Dermis microvascular lymphatic vessel endothelial cell (primary cell): ENCODE data around the gene SCIN. TPM values are rescaled to one million over a fixed set of nuclear protein-coding genes. Genes with fewer than 3 reads are reported as not detected.
"Not testable (repeated sequence)": the region's sequence is repeated elsewhere in the genome, so short reads cannot be mapped to it uniquely, and the experiment has no call there.

Experiments used
- DNase-seq, 2 donors: peaks; one replicate each; pipeline versions ENCODE4 v3.0.0 to v3.0.0-alpha.2; 2010; ENCODE audit warnings: low read depth in 2 of 2
- total RNA-seq: library from RNA; depleted of rRNA; stranded (reverse); fragments of >200 nt; gene quantifications from 2 replicates; pipeline ENCODE4 v1.2.1, GENCODE V29; 2014

SCIN gene
- total RNA-seq, 1 donor from 2014 or later: 0.13 TPM

- no peak for DNase-seq
These were observed 40.4 kb downstream of the SCIN start for GRCh38 chr7:12610899-12611298.

DNA sequence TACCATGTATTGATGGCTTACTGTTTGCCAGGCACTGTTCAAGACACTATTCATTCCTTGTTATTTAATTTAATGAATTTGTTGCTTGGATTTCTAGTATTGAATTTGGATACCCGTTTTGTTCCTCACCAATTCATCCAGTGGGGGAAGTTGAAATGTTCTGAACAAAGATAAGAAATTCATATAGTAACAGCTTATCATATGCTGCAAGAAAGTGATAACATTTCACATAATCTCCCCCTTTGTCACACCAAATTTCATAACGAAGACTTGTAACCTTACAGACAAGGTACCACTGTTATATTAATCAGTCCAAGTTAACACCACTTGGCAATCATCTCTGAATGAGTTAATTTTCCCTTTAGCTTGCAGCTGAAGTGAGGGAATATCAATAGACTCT lies 42.1 kb downstream of the SCIN start:
- no peak for DNase-seq

- no peak for DNase-seq
These were observed 49.0 kb downstream of the SCIN start for GRCh38 chr7:12619461-12620069.

GRCh38 chr7:12620371-12620770 lies 49.9 kb downstream of the SCIN start:
- DNase-seq: peak in 1 of 2 donors; percentile 74

DNA sequence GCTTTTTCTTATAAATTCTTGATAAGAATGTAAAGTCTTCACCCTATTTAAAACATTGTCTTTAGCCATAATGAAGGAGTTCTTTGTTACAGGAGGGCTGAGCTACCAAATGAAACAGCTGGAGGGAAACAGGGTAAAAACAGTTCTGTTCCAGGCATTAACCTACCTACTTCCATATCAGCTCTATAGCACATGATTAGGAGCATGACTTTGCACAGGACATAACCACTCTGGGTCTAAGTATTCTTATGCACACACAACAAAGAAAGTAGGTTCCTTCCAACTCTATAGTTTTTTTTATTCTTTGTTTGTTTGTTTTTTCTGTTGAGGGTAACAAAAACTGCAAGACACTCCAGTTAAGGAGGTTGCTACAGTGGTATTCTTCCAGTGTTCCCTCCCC lies 52.7 kb downstream of the SCIN start:
- no peak for DNase-seq

DNA sequence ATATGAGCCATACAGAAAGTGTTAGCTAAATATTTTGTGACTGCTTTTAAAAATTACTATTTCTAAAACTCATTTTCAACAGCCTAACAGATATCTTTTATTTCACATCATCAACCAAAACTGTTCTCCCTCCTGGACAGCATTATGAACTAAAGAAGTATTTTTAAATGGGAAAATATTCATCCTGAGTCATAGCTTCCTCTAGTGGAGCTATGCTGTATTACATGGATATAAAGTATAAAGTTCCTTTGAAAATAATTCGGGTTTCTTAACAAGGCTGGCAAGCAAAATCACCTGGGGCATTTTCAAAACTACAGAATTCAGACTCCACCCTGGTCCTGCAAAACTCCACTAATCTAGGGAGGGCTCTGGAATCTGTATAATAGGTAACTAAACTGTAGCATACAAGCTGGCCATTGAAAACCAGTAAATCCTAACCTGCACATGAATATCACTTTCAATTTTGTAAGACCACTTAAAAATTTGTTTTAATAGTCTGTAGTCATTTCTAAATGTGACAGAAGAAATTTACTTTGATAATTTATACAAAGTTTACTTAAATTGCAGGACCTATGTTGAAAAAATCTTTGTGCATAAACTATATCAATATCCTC lies 53.5 kb downstream of the SCIN start:
- peak in 1 of 2 donors; percentile 22 for DNase-seq

DNA sequence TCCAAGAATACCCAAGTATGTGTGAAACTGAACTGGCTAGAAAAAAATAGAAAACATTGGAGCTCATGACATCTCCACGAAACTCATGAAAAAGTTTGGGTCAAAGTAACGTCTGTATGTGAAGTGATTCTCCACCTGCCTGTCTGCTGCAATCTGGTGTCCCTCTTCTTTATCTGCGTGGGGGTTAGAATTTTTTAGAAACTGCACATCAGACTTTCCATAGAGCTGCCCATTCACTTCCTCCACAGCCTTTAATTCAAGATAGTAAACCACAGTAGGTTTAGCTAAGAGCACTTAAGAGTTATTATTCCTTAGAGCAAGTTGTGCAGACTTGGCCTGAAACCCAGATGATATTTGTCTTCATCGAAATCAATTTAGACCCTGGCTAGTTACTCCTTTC lies 55.3 kb downstream of the SCIN start:
- DNase-seq: no peak

GRCh38 chr7:12629816-12630512 lies 59.4 kb downstream of the SCIN start:
- DNase-seq: no peak

GRCh38 chr7:12630513-12630819 lies 59.9 kb downstream of the SCIN start:
- DNase-seq: peak in 1 of 2 donors; percentile 34

DNA sequence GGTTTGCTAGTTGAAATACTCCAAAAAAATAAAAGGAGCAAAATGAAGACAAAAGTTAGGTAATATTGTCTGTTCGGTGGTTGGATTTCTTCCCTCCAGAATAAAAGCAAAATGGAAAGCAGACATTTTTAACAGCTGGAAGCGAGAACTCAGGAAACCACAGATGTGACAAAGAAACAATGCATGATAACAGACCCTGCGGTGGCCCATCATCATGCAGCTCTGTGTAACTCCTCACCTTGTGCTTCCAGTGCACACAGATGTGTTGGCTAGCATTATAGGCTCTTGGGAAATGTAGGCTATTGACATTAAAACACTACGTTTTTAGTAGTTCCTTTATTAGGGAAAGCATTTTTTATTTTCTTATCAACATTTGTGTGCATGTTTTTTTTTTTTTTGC lies 63.1 kb downstream of the SCIN start:
- no peak for DNase-seq

DNA sequence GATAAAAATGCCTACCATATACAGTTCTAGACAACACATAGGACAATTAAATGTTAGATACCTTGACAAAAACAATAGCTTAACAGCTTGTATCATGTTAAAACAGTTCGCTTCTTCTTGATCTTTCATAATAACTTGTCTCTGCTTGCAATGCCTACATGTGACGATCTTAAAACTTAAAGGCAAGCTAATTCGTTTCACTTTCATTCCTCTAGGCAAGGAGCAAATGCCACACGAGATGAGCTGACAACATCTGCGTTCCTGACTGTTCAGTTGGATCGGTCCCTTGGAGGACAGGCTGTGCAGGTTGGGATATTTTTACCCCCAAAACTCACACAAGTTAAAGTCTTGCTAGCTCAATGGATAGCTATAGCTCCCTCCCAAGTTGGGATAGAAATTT lies 65.3 kb downstream of the SCIN start:
- no peak for DNase-seq

- no peak for DNase-seq
These were observed 66.8 kb downstream of the SCIN start for GRCh38 chr7:12637328-12637727.

DNA sequence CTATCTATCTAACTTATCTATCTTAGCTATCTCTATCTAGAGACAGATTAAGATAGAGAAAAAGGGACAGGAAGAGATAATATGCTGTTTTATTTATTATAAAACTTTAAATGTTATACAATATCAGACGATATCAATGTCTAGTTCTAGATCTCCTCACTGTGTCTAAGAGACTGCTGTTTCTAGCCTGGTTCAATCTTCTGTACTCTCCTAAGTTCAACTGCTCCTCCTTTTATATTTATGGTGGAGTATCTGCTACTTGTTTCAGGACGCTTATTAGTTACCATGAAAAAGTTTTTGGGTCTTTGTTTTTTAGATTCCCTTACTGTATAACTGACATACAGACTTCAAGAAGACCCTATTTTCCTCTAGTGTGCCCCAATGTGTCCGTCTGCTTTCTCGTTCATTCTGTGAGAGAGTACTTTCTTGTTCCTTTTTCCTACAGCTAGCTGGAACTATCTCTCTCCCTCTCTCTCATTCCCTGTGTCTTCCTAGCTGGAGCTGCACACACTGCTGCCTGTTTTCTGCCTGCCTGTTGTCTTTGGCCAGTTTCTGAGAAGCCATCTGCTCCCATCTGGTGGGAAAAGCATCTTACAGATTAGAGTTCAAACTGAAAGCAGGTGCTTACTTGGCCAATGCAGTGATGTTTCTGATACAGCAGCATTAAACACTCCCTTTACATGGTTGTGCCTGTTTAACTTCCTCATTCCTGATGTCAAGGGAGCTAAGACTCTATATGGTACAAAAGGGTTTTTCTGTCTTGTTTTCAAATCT lies 67.5 kb downstream of the SCIN start:
- no peak for DNase-seq

DNA sequence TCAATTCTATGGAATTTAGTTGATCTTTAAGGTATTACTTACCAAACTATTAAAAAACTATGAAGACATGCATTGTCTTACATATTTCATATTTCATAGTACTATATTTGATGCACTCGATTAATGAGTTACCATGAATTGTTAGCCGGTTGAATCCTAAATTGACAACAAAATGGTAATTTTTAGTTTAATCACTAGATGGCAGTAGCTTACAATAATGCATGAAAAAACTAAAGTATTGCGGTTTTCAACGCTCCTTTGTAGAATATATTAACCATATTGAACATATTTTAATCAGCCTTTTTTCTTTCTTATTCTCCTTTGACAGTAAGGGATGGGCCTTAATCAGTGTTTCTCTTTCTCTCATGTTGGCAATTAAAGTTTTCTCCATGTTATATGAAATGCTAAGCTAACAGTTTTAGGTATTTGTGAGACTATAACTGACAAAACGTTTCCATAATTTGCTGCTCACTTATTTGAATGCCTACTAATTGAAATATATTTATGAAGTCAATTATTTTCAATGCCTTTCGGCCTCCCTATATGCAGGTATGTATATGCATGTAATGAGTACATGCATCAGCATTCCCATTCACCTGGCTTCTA lies 68.4 kb downstream of the SCIN start:
- peak; percentile 43 to 44 for DNase-seq

- no peak for DNase-seq
These were observed 70.0 kb downstream of the SCIN start for GRCh38 chr7:12640299-12641096.

- no peak for DNase-seq
These were observed 70.7 kb downstream of the SCIN start for GRCh38 chr7:12641196-12641595.

DNA sequence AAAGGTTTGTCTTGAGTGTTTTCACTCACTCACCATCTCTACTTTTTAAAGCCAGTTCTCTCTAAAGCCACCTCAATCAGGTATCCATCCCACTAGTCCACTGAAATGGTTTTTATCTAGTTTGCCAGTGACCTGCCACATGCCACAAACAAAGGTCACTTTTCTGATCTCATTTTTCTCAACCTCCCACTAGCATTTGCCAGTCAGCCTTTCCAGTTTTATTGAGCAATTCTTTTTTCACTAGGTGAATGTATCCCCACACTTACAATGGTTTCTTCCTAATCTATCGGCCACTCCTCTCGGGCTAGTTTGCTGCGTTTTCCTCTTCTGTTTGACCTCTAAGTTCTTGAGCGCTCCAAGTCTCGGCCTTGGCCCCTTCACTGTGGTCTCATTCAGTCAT lies 72.0 kb downstream of the SCIN start:
- no peak for DNase-seq

GRCh38 chr7:12643001-12643643 lies 72.6 kb downstream of the SCIN start:
- DNase-seq: peak in 1 of 2 donors; percentile 26

DNA sequence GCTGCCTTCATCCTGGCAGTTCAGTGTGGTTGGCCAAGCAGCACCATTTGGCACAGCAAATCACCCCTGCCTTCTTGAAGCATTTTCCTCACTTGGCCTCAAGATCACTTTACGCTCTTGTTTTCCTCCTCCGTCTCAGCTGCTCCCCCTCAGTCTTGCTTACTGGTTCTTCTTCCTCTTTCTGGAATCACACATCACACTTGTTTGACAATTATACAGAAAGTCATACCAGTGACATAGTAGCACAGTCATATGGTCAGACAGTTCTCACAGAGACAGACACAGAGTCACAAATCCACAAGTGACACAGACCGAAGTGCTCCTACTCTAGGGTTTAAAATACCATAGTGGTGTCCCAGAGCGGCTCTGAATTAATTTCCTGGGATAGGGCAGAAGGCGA lies 73.1 kb downstream of the SCIN start:
- no peak for DNase-seq

DNA sequence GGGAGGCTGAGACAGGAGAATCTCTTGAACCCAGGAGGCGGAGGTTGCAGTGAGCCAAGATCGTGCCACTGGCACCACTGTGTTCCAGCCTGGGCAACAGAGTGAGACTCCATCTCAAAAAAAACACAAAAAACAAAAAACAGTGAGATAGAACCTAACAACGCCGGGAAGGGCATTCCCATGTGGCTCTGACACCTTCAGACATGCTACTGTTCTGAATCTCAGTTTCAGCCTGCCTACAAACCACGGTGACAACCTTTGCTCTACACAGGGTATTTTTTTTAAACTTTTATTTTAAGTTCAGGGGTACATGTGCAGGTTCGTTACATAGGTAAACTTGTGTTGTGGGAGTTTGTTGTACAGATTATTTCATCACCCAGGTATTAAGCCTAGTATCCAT lies 74.7 kb downstream of the SCIN start:
- DNase-seq: not testable (repeated sequence)

DNA sequence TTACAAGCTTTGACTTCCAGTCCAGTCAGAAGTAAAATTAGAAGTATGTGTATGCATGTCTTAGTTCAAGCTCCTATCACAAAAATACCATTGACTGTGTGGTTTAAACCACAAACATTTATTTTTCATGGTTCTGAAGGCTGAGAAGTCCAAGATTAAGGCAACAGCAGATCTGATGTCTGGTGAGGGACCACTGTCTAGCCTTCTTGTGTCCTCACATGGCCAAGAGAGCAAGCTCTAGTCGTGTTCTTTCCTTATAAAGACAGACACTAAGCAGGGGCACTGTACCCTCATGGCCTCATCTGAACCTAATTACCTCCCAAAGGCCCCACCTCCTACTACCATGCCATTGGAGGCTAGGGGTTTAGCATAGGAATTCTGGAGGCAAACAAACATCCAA lies 75.6 kb downstream of the SCIN start:
- no peak for DNase-seq
